ENCODE measurements around the gene NLN. TPM values are rescaled to one million over a fixed set of nuclear protein-coding genes. Genes with fewer than 3 reads are reported as not detected.
"Not testable (repeated sequence)": the region's sequence is repeated elsewhere in the genome, so short reads cannot be mapped to it uniquely, and the experiment has no call there.

Gene NLN
- total and polyA plus RNA-seq, 2 of the 4 experiments (the other 2 are of a cell fraction): 19.1 to 37.1 TPM

DNA sequence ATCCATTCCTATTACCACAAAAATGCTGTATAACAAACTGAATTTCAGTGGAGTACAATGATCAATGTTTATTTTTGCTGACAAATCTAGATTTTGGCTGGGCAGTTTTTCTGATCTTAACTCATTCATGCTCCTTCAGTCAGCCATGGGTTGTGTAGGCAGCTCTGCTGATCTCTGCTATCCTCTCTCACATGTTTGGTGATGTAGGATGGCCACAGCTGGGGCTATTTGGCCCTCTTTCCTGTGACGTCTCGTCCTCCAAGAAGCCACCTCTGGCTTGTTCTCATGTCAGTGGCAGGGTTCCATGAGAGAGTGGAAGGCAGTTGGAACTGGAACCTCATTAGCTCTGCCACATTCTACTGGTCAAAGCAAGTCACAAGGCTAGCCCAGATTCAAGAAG lies 8.9 kb downstream of the NLN start:
- Histone ChIP-seq H3K56ac (ENCODE audit: extremely low read depth, insufficient read depth, low read length) (no peak overlapping the region), H3K9ac (ENCODE audit: low read depth, low read length) (no peak overlapping the region), H3K14ac (replicated peaks; ENCODE audit: low read depth, low read length) (no peak overlapping the region), H4K20me1 (ENCODE audit: insufficient read depth, low read length) (0 out of 2 replicates have a peak, but pooled peaks cover 3% of the 10 kb centered on the region), H3K4me2 (ENCODE audit: low read depth, low read length) (no peak overlapping the region), H4K91ac (ENCODE audit: insufficient read depth, low read depth, low read length) (no peak overlapping the region), H2AFZ (replicated peaks; ENCODE audit: low read length, poor library complexity) (no peak overlapping the region), H2BK15ac (ENCODE audit: low read depth, low read length) (no peak overlapping the region), H4K8ac (ENCODE audit: low read depth in 2 of 2, low read length in 2 of 2) (no peak overlapping the region), H4K5ac (ENCODE audit: low read depth, low read length) (no peak overlapping the region), H3K9me1 (ENCODE audit: insufficient read depth, low read length) (peaks cover 3% of the 10 kb centered on the region; the same call in 1 of the 2 replicates), H2BK20ac (ENCODE audit: low read depth, low read length) (no peak overlapping the region), H3K4me1 (ENCODE audit: control insufficient read depth, insufficient read depth, low read length) (peaks cover 4% of the 10 kb centered on the region), H3K36me3 (ENCODE audit: control insufficient read depth, insufficient read depth, low read length) (peaks cover 2% of the 10 kb centered on the region), H2AK9ac (replicated peaks; ENCODE audit: low read depth, low read length, poor library complexity) (no peak overlapping the region), H3K27ac (ENCODE audit: insufficient read depth, low read length) (no peak overlapping the region), H3K4ac (ENCODE audit: low read depth, low read length) (no peak overlapping the region), H3K23ac (ENCODE audit: low read depth, low read length) (no peak overlapping the region), H3K18ac (ENCODE audit: low read depth, low read length) (no peak overlapping the region), H2BK5ac (ENCODE audit: low read depth, low read length, poor library complexity, severe bottlenecking) (no peak overlapping the region), H3K27me3 (ENCODE audit: control insufficient read depth, insufficient read depth, low read length) (no peaks in the 10 kb centered on the region), H3K9me3 (ENCODE audit: control insufficient read depth, insufficient read depth, low read length) (no peaks in the 10 kb centered on the region), H3K79me1 (ENCODE audit: low read depth in 1 of 2, low read length in 2 of 2) (peaks cover 19 to 53% of the 10 kb centered on the region in 2 experiments), H2AK5ac (ENCODE audit: low read depth, low read length) (peak overlapping the region; percentile 60; the same call in 1 of the 2 replicates), H2BK120ac (ENCODE audit: low read depth, low read length) (no peak overlapping the region), H3K4me3 (ENCODE audit: insufficient read depth, low read depth, low read length) (no peak overlapping the region)
- peak; percentile 46 for DNase-seq
- intact Hi-C loops (cut with micrococcal nuclease): no loop called here
- TF ChIP-seq, protein P1, sequence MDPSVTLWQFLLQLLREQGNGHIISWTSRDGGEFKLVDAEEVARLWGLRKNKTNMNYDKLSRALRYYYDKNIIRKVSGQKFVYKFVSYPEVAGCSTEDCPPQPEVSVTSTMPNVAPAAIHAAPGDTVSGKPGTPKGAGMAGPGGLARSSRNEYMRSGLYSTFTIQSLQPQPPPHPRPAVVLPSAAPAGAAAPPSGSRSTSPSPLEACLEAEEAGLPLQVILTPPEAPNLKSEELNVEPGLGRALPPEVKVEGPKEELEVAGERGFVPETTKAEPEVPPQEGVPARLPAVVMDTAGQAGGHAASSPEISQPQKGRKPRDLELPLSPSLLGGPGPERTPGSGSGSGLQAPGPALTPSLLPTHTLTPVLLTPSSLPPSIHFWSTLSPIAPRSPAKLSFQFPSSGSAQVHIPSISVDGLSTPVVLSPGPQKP (IDR thresholded peaks at IDR 0.05; ENCODE audit: borderline replicate concordance, low read depth, low read length): no peak
- TF ChIP-seq MAFK (IDR thresholded peaks at IDR 0.05; ENCODE audit: low read depth, low read length): peak; percentile 54; the same call in 1 of the 2 replicates
- ChIA-PET POLR2A (ENCODE audit: unreplicated experiment) (no interaction called here), CTCF (no interaction called here)
- dilution Hi-C loops (cut with HindIII; ENCODE audit: low sequenced_read_pairs, unreplicated experiment): no loop called here
- in situ Hi-C loops (cut with MboI; ENCODE audit: low sequenced_read_pairs): no loop called here
- ATAC-seq (ENCODE audit: low read depth): peak; percentile 51
- no CpG with 5 or more reads among the region's 2 CpGs for WGBS, 2 experiments (ENCODE audit: extremely low coverage in 2 of 2, insufficient read length in 1 of 2)
- BruUV-seq (replicated peaks): no TSS peak

DNA sequence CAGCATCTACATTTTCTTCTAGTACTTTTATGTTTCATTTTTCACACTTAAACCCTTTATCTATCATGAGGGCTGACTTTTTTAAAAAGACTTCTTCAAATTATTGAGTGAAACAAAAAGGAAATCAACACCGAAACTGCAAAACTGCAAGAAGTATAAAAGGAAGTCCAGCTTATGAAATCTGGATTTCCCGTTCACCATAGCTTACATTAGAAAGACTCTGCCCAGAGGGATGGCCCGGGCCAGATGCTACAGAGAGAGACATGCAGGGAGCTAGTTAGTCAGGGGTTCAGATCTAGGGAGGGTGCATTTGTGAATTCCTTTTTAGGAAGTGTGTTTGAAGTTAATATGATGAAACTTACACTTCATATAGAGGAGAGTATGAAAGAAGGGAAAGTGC lies 10.0 kb downstream of the NLN start:
- H3K27ac ChIP-seq (ENCODE audit: insufficient read depth, low read length); H3K14ac ChIP-seq (replicated peaks; ENCODE audit: low read depth, low read length); H3K56ac ChIP-seq (ENCODE audit: extremely low read depth, insufficient read depth, low read length); intact Hi-C loops (cut with micrococcal nuclease); H3K18ac ChIP-seq (ENCODE audit: low read depth, low read length); dilution Hi-C loops (cut with HindIII; ENCODE audit: low sequenced_read_pairs, unreplicated experiment); H4K8ac ChIP-seq (ENCODE audit: low read depth in 2 of 2, low read length in 2 of 2); CTCF ChIA-PET; H3K4me1 ChIP-seq (ENCODE audit: control insufficient read depth, insufficient read depth, low read length); H2AK9ac ChIP-seq (replicated peaks; ENCODE audit: low read depth, low read length, poor library complexity); BruUV-seq (replicated peaks); H4K5ac ChIP-seq (ENCODE audit: low read depth, low read length); H3K27me3 ChIP-seq (ENCODE audit: control insufficient read depth, insufficient read depth, low read length); ATAC-seq (ENCODE audit: low read depth); H3K9me3 ChIP-seq (ENCODE audit: control insufficient read depth, insufficient read depth, low read length); DNase-seq; H3K23ac ChIP-seq (ENCODE audit: low read depth, low read length); H3K9ac ChIP-seq (ENCODE audit: low read depth, low read length); H2BK120ac ChIP-seq (ENCODE audit: low read depth, low read length); H4K91ac ChIP-seq (ENCODE audit: insufficient read depth, low read depth, low read length); H3K4ac ChIP-seq (ENCODE audit: low read depth, low read length); in situ Hi-C loops (cut with MboI; ENCODE audit: low sequenced_read_pairs); H2AFZ ChIP-seq (replicated peaks; ENCODE audit: low read length, poor library complexity); H4K20me1 ChIP-seq (ENCODE audit: insufficient read depth, low read length); H2BK15ac ChIP-seq (ENCODE audit: low read depth, low read length); H3K4me2 ChIP-seq (ENCODE audit: low read depth, low read length); H2BK5ac ChIP-seq (ENCODE audit: low read depth, low read length, poor library complexity, severe bottlenecking); H3K36me3 ChIP-seq (ENCODE audit: control insufficient read depth, insufficient read depth, low read length); H2AK5ac ChIP-seq (ENCODE audit: low read depth, low read length); H2BK20ac ChIP-seq (ENCODE audit: low read depth, low read length); H3K4me3 ChIP-seq (ENCODE audit: insufficient read depth, low read depth, low read length); H3K9me1 ChIP-seq (ENCODE audit: insufficient read depth, low read length): not testable (repeated sequence)
- POLR2A ChIA-PET (ENCODE audit: unreplicated experiment): interaction anchor here (0.6 kb wide), 1 partner anchor 9 kb away, joined by 3 read pairs; no protein-coding TSS in a partner anchor
- H3K79me1 ChIP-seq (ENCODE audit: low read depth in 1 of 2, low read length in 2 of 2): peaks cover 14 to 57% of the 10 kb centered on the region in 2 experiments
- no CpG with 5 or more reads among the region's 3 CpGs for WGBS, 2 experiments (ENCODE audit: extremely low coverage in 2 of 2, insufficient read length in 1 of 2)
